ENCODE measurements around the gene PMVK. TPM values are rescaled to one million over a fixed set of nuclear protein-coding genes. Genes with fewer than 3 reads are reported as not detected.

The PMVK gene
- total and polyA plus RNA-seq, 2 of the 8 experiments (the other 6 are each of a cell fraction or from before 2014, with no cell fraction given): 23.8 to 26.5 TPM

DNA sequence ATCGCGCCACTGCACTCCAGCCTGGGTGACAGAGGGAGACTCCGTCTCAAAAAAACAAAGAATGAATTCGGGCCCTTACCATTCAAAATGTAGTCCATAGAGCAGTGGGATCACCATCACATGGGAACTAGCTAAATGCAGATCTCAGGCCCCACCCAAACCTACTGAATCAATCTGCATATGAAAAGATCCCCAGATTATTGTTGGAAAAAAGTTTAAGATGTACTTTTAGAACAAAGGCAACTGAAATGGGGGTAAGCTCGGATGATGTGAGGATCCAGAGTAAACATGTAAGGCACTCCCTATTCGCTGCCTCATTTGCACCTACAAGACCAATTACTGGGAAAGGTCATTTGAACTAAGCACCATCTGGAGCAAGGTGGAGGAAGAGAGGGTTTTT is 45.8 kb upstream of the PMVK start:
- Histone ChIP-seq H2BK12ac (ENCODE audit: low read depth, low read length) (peak overlapping the region; percentile 51), H2BK20ac (ENCODE audit: low read length) (no peak overlapping the region), H2BK120ac (replicated peaks; ENCODE audit: low read depth, low read length) (peak overlapping the region; percentile 4), H2AK5ac (ENCODE audit: low read depth, low read length) (peak overlapping the region; percentile 44; the same call in 1 of the 2 replicates), H3K4me3 (ENCODE audit: extremely low read depth in 1 of 4, insufficient read depth in 2 of 4, low read depth in 3 of 4, low read length in 4 of 4) (peak overlapping the region; percentile 44 to 96 (median 52)), H3K4me2 (ENCODE audit: insufficient read depth in 1 of 2, low read depth in 2 of 2, low read length in 2 of 2) (peak overlapping the region; percentile 74 to 93), H3K9ac (replicated peaks in 1 of 4; ENCODE audit: extremely low read depth in 1 of 4, low read depth in 3 of 4, low read length in 3 of 4) (peak overlapping the region; percentile 64 to 88 (median 82)), H3K36me3 (ENCODE audit: control insufficient read depth in 2 of 4, insufficient read depth in 4 of 4, low read length in 3 of 4) (peaks cover 10 to 33% (median 23%) of the 10 kb centered on the region in 4 experiments), H3K18ac (ENCODE audit: extremely low read depth, low read length) (peak overlapping the region; percentile 19; the same call in 1 of the 2 replicates), H4K20me1 (replicated peaks in 1 of 2; ENCODE audit: control insufficient read depth in 1 of 2, insufficient read depth in 2 of 2, low read length in 2 of 2) (peaks cover 4 to 5% of the 10 kb centered on the region in 2 experiments), H3K79me1 (ENCODE audit: low read depth, low read length) (0 out of 2 replicates have a peak, but pooled peaks cover 3% of the 10 kb centered on the region), H3K9me3 (ENCODE audit: insufficient read depth in 2 of 2, low read depth in 1 of 2, low read length in 1 of 2) (no peaks in the 10 kb centered on the region), H3K56ac (replicated peaks; ENCODE audit: insufficient read length, low read depth, low read length) (no peak overlapping the region), H4K5ac (ENCODE audit: insufficient read length, low read depth, low read length) (no peak overlapping the region), H4K8ac (ENCODE audit: extremely low read depth, insufficient read depth, low read length) (no peak overlapping the region), H3K79me2 (ENCODE audit: control insufficient read depth in 1 of 2, insufficient read depth in 2 of 2, low read length in 2 of 2) (peaks cover 6 to 58% of the 10 kb centered on the region in 2 experiments), H3K23me2 (ENCODE audit: low read depth, low read length) (peaks cover 5% of the 10 kb centered on the region), H3K4ac (replicated peaks; ENCODE audit: insufficient read length, low read depth, low read length) (peak overlapping the region; percentile 86), H3K14ac (ENCODE audit: insufficient read length) (no peak overlapping the region), H2AFZ (ENCODE audit: low read length) (no peak overlapping the region), H2BK5ac (ENCODE audit: low read depth, low read length) (peak overlapping the region; percentile 84), H2BK15ac (ENCODE audit: low read length) (no peak overlapping the region; the same call in 1 of the 2 replicates), H3K27ac (ENCODE audit: low read depth, low read length) (peak overlapping the region; percentile 88), H3K27me3 (replicated peaks in 1 of 4; ENCODE audit: control insufficient read depth in 3 of 4, extremely low read depth in 1 of 4, insufficient read depth in 3 of 4, low read length in 3 of 4) (no peaks in the 10 kb centered on the region), H3K4me1 (replicated peaks in 1 of 4; ENCODE audit: control insufficient read depth in 3 of 4, insufficient read depth in 4 of 4, low read length in 3 of 4) (peaks cover 0 to 8% (median 2%) of the 10 kb centered on the region in 4 experiments; a peak in 3 of 7 replicates), H4K91ac (replicated peaks; ENCODE audit: insufficient read length, low read length) (peak overlapping the region; percentile 56), H3K23ac (ENCODE audit: insufficient read length) (no peak overlapping the region)
- TF ChIP-seq RXRA (IDR thresholded peaks at IDR 0.05; ENCODE audit: insufficient read depth, low read depth, low read length) (no peak), POU5F1 (IDR thresholded peaks at IDR 0.05; ENCODE audit: low read depth, low read length) (0 out of 2 replicates have a peak, but pooled peaks have one; percentile 17), SIN3A (conservative IDR thresholded peaks at IDR 0.05 in 1 of 2, IDR thresholded peaks at IDR 0.05 in 1 of 2; ENCODE audit: low read depth in 1 of 2, low read length in 2 of 2) (no peak), ASH2L (IDR thresholded peaks at IDR 0.05; ENCODE audit: low read length) (no peak)
- TF ChIP-seq, protein P1, sequence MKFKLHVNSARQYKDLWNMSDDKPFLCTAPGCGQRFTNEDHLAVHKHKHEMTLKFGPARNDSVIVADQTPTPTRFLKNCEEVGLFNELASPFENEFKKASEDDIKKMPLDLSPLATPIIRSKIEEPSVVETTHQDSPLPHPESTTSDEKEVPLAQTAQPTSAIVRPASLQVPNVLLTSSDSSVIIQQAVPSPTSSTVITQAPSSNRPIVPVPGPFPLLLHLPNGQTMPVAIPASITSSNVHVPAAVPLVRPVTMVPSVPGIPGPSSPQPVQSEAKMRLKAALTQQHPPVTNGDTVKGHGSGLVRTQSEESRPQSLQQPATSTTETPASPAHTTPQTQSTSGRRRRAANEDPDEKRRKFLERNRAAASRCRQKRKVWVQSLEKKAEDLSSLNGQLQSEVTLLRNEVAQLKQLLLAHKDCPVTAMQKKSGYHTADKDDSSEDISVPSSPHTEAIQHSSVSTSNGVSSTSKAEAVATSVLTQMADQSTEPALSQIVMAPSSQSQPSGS (IDR thresholded peaks at IDR 0.05; ENCODE audit: low read length): no peak
- no peak for DNase-seq (ENCODE audit: low read depth in 1 of 2, low spot score in 2 of 2)
- POLR2A ChIA-PET (ENCODE audit: partially characterized antibody): interaction anchor here (0.7 to 42.8 kb wide), 11 partner anchors 10 to 437 kb away, joined by 3 to 702 read pairs (median 9); partner anchors contain the start of genes CKS1B, LENEP, PBXIP1 and PMVK
- WGBS, 2 experiments (ENCODE audit: extremely low coverage in 1 of 2, insufficient coverage in 1 of 2, insufficient read length in 1 of 2, insufficient replicate concordance in 2 of 2, low coverage in 1 of 2, low lambda C conversion rate in 2 of 2, missing lambda C conversion rate in 1 of 2): 41% methylated on average over 4 of the region's 6 CpGs; no CpG with 5 or more reads in 1 of the 2 experiments
- CTCF ChIA-PET (ENCODE audit: partially characterized antibody): interaction anchor here (0.6 to 20.6 kb wide), 13 partner anchors 9 to 102 kb away, joined by 3 to 334 read pairs (median 5); partner anchors contain the start of genes LENEP, PBXIP1 and SHC1
- no peak for FAIRE-seq

All from H1 (cell line).